HEK293T (cell line): Measurements from ENCODE around the gene NME8.

Experiments
- SP1 ChIP-seq: fragments of 450-650 bp; IDR thresholded peaks from 2 replicates; pipeline ENCODE4 v1.6.1; 2017
- SUZ12 ChIP-seq: fragments of 450-650 bp; IDR thresholded peaks from 2 replicates; pipeline ENCODE4 v1.6.1; 2016; ENCODE audit warnings: mild to moderate bottlenecking

GRCh38 chr7:37831244-37831643 is 17.2 kb upstream of the NME8 start:
- TF ChIP-seq SUZ12 (no peak), SP1 (no peak)
